AG20443 (cell line): ENCODE data around the gene LRRC70.
"Not testable (repeated sequence)": the region's sequence is repeated elsewhere in the genome, so short reads cannot be mapped to it uniquely, and the experiment has no call there.

Source experiments
- DNase-seq: peaks from one replicate; pipeline ENCODE4 v3.0.0; 2012; ENCODE audit warnings: low spot score, mixed read lengths

Gene LRRC70

DNA sequence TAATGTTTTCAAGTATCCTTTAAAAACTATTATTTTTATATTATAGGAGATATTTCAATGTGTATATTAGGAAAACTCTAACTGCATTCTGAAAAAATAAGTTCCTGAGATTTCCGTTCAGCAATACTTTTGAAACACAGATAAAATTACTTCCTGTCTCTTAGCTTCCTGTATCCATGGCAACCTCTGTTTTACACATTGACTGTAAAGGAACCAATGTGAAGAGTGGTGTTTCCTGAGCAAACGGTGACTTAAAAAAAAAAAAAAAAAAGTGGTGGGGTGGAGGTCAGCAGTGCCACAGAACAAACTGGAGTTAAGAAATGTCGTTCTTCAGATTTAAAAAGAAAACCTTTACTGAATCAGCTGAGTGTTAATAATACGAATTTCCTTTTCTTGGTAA, at the start of gene LRRC70:
Gene LRRC70, plus strand, starts transcription at position 280 of the 400 bp plus-strand sequence. CDS start 620 bp downstream, outside the sequence.
- DNase-seq = no peak

DNA sequence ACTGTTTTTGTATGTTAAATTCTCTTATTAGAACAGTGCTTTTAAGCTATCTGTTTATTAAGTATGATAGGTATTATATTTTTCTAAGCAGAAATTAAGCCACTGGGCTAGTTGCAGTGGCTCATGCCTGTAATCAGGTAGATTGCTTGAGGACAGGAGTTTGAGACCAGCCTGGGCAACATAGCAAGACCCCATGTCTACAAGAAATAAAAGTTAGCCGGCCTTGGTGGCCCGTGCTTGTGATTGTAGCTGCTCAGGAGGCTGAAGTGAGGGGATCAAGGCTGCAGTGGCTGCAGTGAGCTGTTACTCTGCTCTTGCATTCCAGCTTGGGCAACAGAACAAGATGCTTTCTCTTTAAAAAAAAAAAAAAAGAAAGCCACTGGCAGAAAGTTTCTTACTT, 45.0 kb upstream of the LRRC70 start:
- no peak for DNase-seq

GRCh38 chr5:62534461-62535236, 44.0 kb upstream of the LRRC70 start:
- DNase-seq = no peak

DNA sequence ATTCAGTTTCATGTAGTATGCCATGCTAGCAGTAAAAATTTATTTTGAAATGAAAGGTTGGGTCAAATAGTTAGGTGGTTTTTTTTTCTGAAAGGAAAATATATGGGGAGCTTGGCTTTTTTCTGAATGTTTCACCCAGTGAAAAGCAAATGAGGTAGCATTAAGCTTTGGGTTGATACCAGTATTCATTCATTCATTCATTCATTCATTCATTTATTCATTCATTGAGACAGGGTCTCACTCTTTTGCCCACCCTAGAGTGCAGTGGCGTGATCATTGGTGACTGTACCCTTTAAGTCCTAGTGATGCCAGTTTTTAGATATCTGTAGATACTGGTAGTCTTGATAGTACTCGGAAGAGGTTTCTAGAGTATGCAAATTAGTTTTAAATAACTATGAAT, 42.4 kb upstream of the LRRC70 start:
- no peak for DNase-seq

GRCh38 chr5:62536783-62537182, 41.8 kb upstream of the LRRC70 start:
- DNase-seq = no peak

- DNase-seq = no peak
Observed at GRCh38 chr5:62538017-62538942, 40.3 kb upstream of the LRRC70 start.

GRCh38 chr5:62542720-62543119, 35.9 kb upstream of the LRRC70 start:
- DNase-seq = no peak

DNA sequence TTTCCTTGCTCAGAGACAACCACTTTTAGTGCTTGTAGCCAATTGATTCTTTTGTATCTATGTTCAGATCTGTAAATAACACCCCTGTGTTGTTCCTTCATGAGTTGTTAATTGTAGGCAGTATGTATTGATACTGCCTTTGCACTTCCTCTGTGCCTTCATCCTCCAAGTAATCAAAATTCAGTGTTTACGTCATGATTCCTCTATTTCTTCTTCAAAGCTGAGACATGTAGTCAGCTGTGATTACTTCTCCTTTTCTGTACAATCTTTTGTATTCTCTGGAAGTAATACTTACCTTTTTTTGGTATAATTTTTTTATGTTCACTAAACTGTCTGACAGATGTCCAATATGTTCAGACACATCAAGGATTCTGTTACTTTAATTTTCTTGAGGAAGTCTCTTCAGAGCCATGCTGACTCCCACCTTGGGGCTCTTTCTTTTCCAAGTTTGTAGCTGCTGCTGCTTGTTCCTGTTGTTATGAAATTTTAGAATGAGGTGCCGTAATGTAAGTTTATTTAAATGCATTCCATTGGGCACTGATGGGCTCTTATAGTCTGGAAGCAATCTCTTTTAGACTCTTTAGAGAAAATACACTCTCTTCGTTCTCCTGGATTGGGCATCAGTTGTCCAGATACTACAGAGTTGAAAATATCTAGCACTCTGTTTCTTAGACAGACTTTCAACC, 30.5 kb upstream of the LRRC70 start:
- no peak for DNase-seq

DNA sequence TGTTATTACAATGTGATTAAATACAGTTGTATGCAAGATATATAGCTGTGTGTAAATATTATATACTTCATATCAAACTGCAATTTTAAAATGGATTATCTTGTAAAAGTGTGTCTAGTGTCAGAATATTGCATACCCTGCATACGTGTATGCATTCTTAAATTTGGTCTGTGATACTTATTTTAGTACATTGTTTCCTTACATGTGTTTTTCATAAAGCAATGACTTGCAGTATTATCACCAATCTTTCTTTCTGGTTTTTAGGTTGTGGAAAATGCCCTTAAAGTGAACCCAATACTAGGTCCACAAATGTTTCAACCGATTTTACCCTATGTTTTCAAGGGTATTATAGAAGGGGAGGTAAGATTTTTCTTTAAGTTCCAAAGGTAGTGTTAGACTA, 28.5 kb upstream of the LRRC70 start:
- no peak for DNase-seq

GRCh38 chr5:62555930-62556329, 22.7 kb upstream of the LRRC70 start:
- no peak for DNase-seq

DNA sequence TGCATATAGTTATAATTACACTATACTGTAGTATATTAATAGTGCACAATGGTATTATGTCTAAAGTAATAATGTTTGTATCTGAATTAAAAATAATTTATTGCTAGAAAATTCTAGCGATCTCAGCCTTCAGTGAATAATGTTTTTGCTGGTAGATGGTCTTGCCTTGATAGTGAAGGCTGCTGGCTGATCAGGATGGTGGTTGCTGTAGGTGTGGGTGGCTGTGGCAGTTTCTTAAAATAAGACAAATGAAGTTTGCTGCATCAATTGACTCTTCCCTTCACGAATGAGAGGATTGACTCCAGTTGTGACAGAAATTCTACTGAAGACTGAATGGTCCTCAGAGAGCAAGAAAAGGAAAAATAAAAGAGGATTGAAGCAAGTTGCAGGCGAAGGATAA, 19.7 kb upstream of the LRRC70 start:
- DNase-seq = no peak

DNA sequence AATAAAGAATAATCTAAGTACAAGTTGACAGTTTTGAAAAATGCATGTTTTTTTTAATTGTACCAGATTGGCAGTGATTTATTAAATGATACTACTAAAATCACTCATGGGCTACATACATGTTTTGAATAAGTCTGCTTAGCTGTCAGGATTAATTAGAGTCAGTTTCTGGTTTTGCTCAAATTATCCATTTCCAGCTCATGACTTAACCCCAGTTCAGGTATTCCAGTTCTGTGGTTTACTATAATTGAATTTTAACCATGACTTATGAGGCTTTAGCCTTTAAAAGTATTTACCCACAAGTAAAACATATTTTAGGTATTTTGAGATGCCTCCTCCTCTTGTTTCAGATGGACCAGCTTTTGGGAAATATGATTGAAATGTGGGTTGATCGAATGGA, 17.8 kb upstream of the LRRC70 start:
- DNase-seq = no peak

DNA sequence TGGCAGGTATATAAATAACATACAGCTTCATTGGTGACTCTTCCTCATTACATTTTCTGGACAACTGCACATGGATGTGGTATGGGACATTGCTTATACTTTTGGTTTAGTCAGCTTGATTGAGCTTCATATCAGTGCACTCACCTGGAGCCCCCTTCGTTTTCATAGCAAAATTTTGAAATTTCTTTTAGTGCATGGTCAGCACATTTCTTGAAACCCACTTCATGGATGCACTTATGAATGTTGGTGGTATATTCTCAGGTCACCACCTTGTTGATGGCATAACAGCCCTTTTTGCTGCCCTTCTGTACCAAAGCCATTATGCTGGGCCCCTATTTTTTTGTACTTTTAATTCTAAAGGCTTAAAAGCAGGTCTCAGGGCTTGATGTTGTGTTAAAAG, 16.7 kb upstream of the LRRC70 start:
- no peak for DNase-seq

GRCh38 chr5:62562867-62563266, 15.8 kb upstream of the LRRC70 start:
- no peak for DNase-seq

- no peak for DNase-seq
Observed at GRCh38 chr5:62564101-62564500, 14.5 kb upstream of the LRRC70 start.

DNA sequence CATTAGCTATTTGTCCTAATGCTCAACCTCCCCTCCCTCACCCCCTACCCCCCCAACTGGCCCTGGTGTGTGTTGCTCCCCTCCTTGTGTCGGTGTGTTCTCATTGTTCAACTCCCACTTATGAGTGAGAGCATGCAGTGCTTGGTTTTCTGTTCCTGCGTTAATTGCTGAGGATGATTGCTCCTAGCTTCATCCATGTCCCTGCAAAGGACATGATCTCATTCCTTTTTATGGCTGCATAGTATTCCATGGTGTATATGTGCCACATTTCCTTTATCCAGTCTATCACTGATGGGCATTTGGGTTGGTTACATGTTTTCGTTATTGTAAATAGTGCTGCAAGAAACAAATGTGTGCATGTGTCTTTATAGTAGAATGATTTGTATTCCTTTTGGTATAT, 12.9 kb upstream of the LRRC70 start:
- not testable (repeated sequence) for DNase-seq

- DNase-seq = no peak
Observed at GRCh38 chr5:62568143-62568542, 10.5 kb upstream of the LRRC70 start.

DNA sequence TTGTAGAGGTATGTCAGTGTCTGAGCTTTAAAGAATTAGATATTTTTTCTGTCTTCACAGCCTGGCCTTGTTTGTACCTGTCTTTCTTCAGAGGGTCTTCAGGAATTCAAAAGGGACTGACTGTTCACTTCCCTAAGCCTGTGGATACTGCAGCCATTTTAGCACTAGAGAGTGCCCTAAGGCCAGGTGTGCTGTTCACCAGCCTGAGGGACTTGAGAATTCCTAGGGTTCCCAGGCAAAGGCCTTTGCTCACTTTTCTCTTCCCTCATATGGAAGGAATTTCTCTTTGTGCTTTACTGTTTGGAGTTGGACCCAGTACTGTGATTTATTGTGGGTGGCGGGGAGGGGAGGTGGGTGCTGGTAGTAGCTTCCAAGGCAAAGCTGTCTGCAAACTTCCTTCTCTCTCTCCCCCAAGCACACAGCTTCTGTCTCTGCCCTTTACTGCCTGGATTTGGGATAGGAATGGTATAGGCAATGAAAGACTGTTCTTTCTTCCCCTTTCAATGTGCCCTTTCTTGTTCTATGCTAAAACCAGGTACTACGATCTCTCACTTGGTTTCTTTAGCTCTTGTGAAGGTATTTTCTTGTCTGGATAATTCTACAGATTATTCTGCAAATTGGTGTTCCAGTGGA, 9.7 kb upstream of the LRRC70 start:
- DNase-seq = no peak

DNA sequence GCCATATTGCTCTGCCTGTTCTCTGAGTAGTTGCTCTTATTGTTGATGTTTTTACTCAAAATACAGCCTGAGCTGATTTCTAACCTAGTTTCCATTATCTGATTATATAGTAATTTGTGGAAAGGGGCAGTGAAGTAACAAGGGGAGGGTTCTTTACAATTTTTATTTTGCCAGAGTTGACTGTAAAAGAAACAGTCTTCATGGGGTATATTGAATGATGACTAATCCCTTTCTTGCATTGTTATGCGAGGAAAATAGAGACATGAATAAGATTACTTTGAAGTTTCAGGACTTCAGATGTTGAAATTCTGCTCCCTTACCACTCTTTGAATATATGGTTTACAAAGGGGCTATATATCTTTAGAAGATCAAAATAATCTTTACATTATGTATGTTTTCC, 9.1 kb upstream of the LRRC70 start:
- DNase-seq = no peak

DNA sequence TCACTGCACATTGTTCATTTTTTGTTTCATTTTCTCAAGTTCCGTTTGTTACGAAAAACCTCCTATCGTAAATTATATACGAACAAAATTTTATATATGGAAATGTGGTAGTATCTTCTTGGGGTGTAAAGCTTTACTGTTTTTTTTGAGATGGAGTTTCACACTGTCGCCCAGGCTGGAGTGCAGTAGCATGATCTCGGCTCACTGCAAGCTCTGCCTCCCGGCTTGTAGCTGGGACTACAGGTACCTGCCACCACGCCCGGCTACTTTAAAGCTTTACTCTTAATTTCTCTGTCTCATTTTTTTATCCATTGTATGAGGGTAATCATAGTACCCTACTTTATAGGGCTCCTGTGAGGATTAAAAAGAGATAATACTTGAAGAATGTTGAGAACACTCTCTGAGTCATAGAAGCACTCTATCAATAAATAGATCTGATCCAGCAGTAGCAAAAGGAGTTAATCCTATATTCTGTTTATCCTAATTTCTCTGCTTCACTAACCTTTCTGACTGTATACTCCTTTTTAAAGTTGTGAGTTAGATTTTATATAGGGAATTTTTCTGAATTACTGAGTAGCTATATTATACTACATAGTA, 5.6 kb upstream of the LRRC70 start:
- DNase-seq = no peak

DNA sequence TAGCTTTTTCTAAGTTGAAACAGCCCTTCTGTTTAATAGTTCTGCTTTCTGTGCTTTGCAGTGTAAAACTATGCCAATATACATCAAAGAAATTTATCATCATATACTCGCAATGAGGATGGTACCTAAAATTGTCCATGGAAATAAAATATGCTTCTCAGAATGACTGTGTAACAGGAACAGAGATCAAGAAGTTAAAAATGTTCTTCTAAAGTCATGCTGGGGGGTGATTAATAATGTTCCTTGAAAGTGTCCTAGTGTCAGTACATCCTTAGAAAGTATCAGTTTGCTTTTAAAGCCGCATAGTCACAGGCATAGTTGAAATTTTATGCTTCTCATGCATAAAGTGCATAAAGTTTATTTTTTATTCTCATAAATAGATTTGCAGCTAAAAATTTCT, 4.0 kb upstream of the LRRC70 start:
- no peak for DNase-seq

DNA sequence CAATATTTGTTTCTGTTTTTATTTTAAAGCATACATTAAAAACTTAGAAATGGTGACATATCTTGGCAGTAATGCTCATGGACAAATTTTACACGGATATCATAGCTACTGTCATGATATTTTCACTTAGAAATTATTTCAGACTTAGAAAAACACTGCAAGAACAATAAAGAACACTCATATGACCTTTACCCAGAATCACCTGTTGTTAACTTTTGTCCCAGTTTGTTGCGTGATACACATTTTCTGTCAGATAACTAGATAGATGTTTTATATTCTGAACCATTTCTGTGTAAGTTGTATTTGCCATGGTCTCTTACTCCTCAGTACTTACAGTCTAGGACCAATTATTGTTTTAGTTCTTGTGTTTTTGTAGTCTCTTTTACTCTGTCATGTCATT, 3.6 kb upstream of the LRRC70 start:
- no peak for DNase-seq
